C4-2B (cell line): ENCODE measurements around the gene RMDN2.

ENCODE experiments used
- CTCF ChIP-seq: fragments of 450-650 bp; conservative IDR thresholded peaks from 2 replicates; pipeline ENCODE4 v1.5.1; 2017; ENCODE audit warnings: mild to moderate bottlenecking
- ZFX ChIP-seq: fragments of 450-650 bp; IDR thresholded peaks from 2 replicates; pipeline ENCODE4 v1.6.1; 2017

- TF ChIP-seq CTCF (no peak), ZFX (no peak)
Observed at GRCh38 chr2:37895140-37895539, 29.9 kb upstream of the RMDN2 start.
